Testis (tissue), 3 donors: ENCODE measurements around the gene CLK3. TPM values are rescaled to one million over a fixed set of nuclear protein-coding genes. Genes with fewer than 3 reads are reported as not detected.

Source experiments
- DNase-seq: peaks from one replicate; pipeline ENCODE4 v3.0.0-alpha.2; 2019
- H3K27ac ChIP-seq, 2 donors: fragments of 200-600 bp; sonication (generic); one replicate each; pipeline ENCODE4 v1.5.1; 2019
- H3K27me3 ChIP-seq: fragments of 200-600 bp; sonication (generic); one replicate; pipeline ENCODE4 v1.5.1; 2019
- H3K36me3 ChIP-seq: fragments of 200-600 bp; sonication (generic); one replicate; pipeline ENCODE4 v1.5.1; 2017; ENCODE audit warnings: low read depth; ENCODE audit errors: missing control alignments
- H3K4me1 ChIP-seq: fragments of 200-600 bp; sonication (generic); one replicate; pipeline ENCODE4 v1.5.1; 2019
- H3K4me3 ChIP-seq, 2 donors: fragments of 200-600 bp; sonication (generic); one replicate each; pipeline ENCODE4 v1.5.1; 2017 to 2019
- H3K9me3 ChIP-seq: fragments of 200-600 bp; sonication (generic); one replicate; pipeline ENCODE4 v1.5.1; 2017
- POLR2A ChIP-seq: fragments of 450-650 bp; IDR thresholded peaks from one replicate; pipeline ENCODE4 v1.6.1; 2017; ENCODE audit warnings: antibody characterized with exemption, mild to moderate bottlenecking, moderate library complexity
- WGBS, 2 donors: methylation state at CpG; one replicate each; pipeline ENCODE4 v1.1.5; 2018; 5-methylcytosine and 5-hydroxymethylcytosine counted together
- intact Hi-C: fragments of 100-400 bp; cut with DNase I; formaldehyde crosslinking; loops from one replicate; pipeline ENCODE4 v1.15.1; 2023; ENCODE audit warnings: low total_unique reads
- polyA plus RNA-seq: library from polyadenylated mRNA; stranded (reverse); fragments of 350-450 nt; fragmentation: Illumina TruSeq; extraction: RNeasy Lipid Tissue Mini Kit (QIAGEN cat#74804); gene quantifications from one replicate; pipeline ENCODE4 v1.2.3, GENCODE V29; 2014; ENCODE audit warnings: low read depth, low replicate concordance; ENCODE audit not compliant: insufficient read depth
- total RNA-seq, 2 donors: library from RNA; depleted of rRNA; stranded (reverse); fragments of >200 nt; gene quantifications; one replicate each; pipeline ENCODE4 v1.2.3, GENCODE V29; 2016
- TF ChIP-seq, protein P1 (sequence below), 3 experiments: fragments of 450-650 bp in 2 of 3; fragments of 200-600 bp in 1 of 3; sonication (generic) in 1 of 3; IDR thresholded peaks; one replicate each; pipeline ENCODE4 v1.5.1; 2016 to 2019; ENCODE audit warnings: antibody characterized with exemption in 3 of 3, mild to moderate bottlenecking in 2 of 3, moderate library complexity in 1 of 3

CLK3 gene
- total and polyA plus RNA-seq, 3 donors from 2014 or later = 137 to 197 (median 162) TPM

GRCh38 chr15:74676801-74677200, 61.2 kb downstream of the CLK3 start:
- Histone ChIP-seq H3K4me1 (no peaks in the 10 kb centered on the region), H3K27ac (no peak overlapping the region), H3K4me3 (no peak overlapping the region), H3K9me3 (no peaks in the 10 kb centered on the region), H3K36me3 (no peaks in the 10 kb centered on the region), H3K27me3 (no peaks in the 10 kb centered on the region)
- no peak for TF ChIP-seq POLR2A
- TF ChIP-seq, protein P1, sequence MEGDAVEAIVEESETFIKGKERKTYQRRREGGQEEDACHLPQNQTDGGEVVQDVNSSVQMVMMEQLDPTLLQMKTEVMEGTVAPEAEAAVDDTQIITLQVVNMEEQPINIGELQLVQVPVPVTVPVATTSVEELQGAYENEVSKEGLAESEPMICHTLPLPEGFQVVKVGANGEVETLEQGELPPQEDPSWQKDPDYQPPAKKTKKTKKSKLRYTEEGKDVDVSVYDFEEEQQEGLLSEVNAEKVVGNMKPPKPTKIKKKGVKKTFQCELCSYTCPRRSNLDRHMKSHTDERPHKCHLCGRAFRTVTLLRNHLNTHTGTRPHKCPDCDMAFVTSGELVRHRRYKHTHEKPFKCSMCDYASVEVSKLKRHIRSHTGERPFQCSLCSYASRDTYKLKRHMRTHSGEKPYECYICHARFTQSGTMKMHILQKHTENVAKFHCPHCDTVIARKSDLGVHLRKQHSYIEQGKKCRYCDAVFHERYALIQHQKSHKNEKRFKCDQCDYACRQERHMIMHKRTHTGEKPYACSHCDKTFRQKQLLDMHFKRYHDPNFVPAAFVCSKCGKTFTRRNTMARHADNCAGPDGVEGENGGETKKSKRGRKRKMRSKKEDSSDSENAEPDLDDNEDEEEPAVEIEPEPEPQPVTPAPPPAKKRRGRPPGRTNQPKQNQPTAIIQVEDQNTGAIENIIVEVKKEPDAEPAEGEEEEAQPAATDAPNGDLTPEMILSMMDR (IDR thresholded peaks at IDR 0.05) = no peak
- WGBS, 2 donors = 91 to 98% methylated on average over 7 of the region's 7 CpGs
- DNase-seq = no peak
- intact Hi-C loops = no loop called here

Other genes starting within 250 kb of the CLK3 start
- gene CYP11A1, start 248.2 kb upstream of the CLK3 start, total RNA-seq = 10 to 100 TPM; 74.3 to 76.4 TPM
- gene CYP11A1, start 248.2 kb upstream of the CLK3 start, polyA plus RNA-seq = 76.2 TPM
- gene SEMA7A, start 181.9 kb upstream of the CLK3 start, total RNA-seq = 100 to 1,000 TPM; 217 to 220 TPM
- 80.7 TPM for gene SEMA7A, start 181.9 kb upstream of the CLK3 start, polyA plus RNA-seq
- 10 to 100 TPM; 61.9 to 70.6 TPM for gene UBL7, start 154.7 kb upstream of the CLK3 start, total RNA-seq
- 104 TPM for gene UBL7, start 154.7 kb upstream of the CLK3 start, polyA plus RNA-seq
- 10 to 100 TPM; 53.7 to 58.1 TPM for gene ARID3B, start 74.6 kb upstream of the CLK3 start, total RNA-seq
- gene ARID3B, start 74.6 kb upstream of the CLK3 start, polyA plus RNA-seq = 50.3 TPM
- gene EDC3, start 80.2 kb downstream of the CLK3 start, total RNA-seq = 10 to 100 TPM; 53.8 to 56.5 TPM
- gene EDC3, start 80.2 kb downstream of the CLK3 start, polyA plus RNA-seq = 96.0 TPM
- gene CYP1A1, start 109.7 kb downstream of the CLK3 start, total RNA-seq = under 1 TPM; 0.19 to 0.31 TPM
- 5.6 TPM for gene CYP1A1, start 109.7 kb downstream of the CLK3 start, polyA plus RNA-seq
- gene CYP1A2, start 133.0 kb downstream of the CLK3 start, total RNA-seq = under 1 TPM; 0.12 to 0.31 TPM
- gene CYP1A2, start 133.0 kb downstream of the CLK3 start, polyA plus RNA-seq = not detected
- 10 to 100 TPM; 41.5 to 43.1 TPM for gene CSK, start 166.2 kb downstream of the CLK3 start, total RNA-seq
- gene CSK, start 166.2 kb downstream of the CLK3 start, polyA plus RNA-seq = 45.6 TPM
- gene LMAN1L, start 197.0 kb downstream of the CLK3 start, total RNA-seq = 1 to 10 TPM; 4.3 to 4.6 TPM
- gene LMAN1L, start 197.0 kb downstream of the CLK3 start, polyA plus RNA-seq = 2.2 TPM
- gene CPLX3, start 210.8 kb downstream of the CLK3 start, total RNA-seq = 1 to 10 TPM; 3.7 to 5.7 TPM
- 3.6 TPM for gene CPLX3, start 210.8 kb downstream of the CLK3 start, polyA plus RNA-seq
- 10 to 100 TPM; 68.2 to 78.5 TPM for gene ULK3, start 227.3 kb downstream of the CLK3 start, total RNA-seq
- gene ULK3, start 227.3 kb downstream of the CLK3 start, polyA plus RNA-seq = 27.0 TPM